ENCODE measurements around the gene RALB.

Gene RALB

GRCh38 chr2:120342446-120342845 is 89.8 kb downstream of the RALB start:
- Histone ChIP-seq H3K4me3 (no peak overlapping the region), H3K36me3 (ENCODE audit: insufficient read depth, low read length) (no peaks in the 10 kb centered on the region), H3K9me3 (ENCODE audit: low read depth, low read length) (no peaks in the 10 kb centered on the region), H3K27ac (no peak overlapping the region), H3K9ac (ENCODE audit: insufficient read length) (no peak overlapping the region)
- TF ChIP-seq EZH2 (IDR thresholded peaks at IDR 0.05) (no peak), POLR2AphosphoS5 (IDR thresholded peaks at IDR 0.05; ENCODE audit: borderline replicate concordance, low read depth, low read length) (no peak), FOXP2 (optimal IDR thresholded peaks at IDR 0.05; ENCODE audit: control extremely low read depth, extremely low read length, insufficient read depth) (no peak)
- DNase-seq (ENCODE audit: low read depth, low spot score): no peak

GRCh38 chr2:120343100-120343432 is 90.4 kb downstream of the RALB start:
- H3K4me3 ChIP-seq: no peak overlapping the region
- no peak overlapping the region for H3K27ac ChIP-seq
- H3K9me3 ChIP-seq (ENCODE audit: low read depth, low read length): no peaks in the 10 kb centered on the region
- TF ChIP-seq FOXP2 (optimal IDR thresholded peaks at IDR 0.05; ENCODE audit: control extremely low read depth, extremely low read length, insufficient read depth) (no peak), POLR2AphosphoS5 (IDR thresholded peaks at IDR 0.05; ENCODE audit: borderline replicate concordance, low read depth, low read length) (no peak), EZH2 (IDR thresholded peaks at IDR 0.05) (no peak)
- no peaks in the 10 kb centered on the region for H3K36me3 ChIP-seq (ENCODE audit: insufficient read depth, low read length)
- no peak overlapping the region for H3K9ac ChIP-seq (ENCODE audit: insufficient read length)
- DNase-seq (ENCODE audit: low read depth, low spot score): no peak

- H3K4me3 ChIP-seq: no peak overlapping the region
- no peaks in the 10 kb centered on the region for H3K36me3 ChIP-seq (ENCODE audit: insufficient read depth, low read length)
- H3K27ac ChIP-seq: no peak overlapping the region
- no peak for TF ChIP-seq EZH2 (IDR thresholded peaks at IDR 0.05)
- TF ChIP-seq FOXP2 (optimal IDR thresholded peaks at IDR 0.05; ENCODE audit: control extremely low read depth, extremely low read length, insufficient read depth): no peak
- no peak for TF ChIP-seq POLR2AphosphoS5 (IDR thresholded peaks at IDR 0.05; ENCODE audit: borderline replicate concordance, low read depth, low read length)
- no peak overlapping the region for H3K9ac ChIP-seq (ENCODE audit: insufficient read length)
- DNase-seq (ENCODE audit: low read depth, low spot score): no peak
- no peaks in the 10 kb centered on the region for H3K9me3 ChIP-seq (ENCODE audit: low read depth, low read length)
Observed at GRCh38 chr2:120343433-120344105, 90.9 kb downstream of the RALB start.

Measured in SK-N-MC (cell line).